T1000 (cell line): Measurements from ENCODE around the gene MEGF6.

ENCODE experiments used
- DNase-seq: peaks from one replicate; lab custom pipeline; 2025; ENCODE audit warnings: mixed read lengths; lab: John Stamatoyannopoulos, UW

Gene MEGF6

DNA sequence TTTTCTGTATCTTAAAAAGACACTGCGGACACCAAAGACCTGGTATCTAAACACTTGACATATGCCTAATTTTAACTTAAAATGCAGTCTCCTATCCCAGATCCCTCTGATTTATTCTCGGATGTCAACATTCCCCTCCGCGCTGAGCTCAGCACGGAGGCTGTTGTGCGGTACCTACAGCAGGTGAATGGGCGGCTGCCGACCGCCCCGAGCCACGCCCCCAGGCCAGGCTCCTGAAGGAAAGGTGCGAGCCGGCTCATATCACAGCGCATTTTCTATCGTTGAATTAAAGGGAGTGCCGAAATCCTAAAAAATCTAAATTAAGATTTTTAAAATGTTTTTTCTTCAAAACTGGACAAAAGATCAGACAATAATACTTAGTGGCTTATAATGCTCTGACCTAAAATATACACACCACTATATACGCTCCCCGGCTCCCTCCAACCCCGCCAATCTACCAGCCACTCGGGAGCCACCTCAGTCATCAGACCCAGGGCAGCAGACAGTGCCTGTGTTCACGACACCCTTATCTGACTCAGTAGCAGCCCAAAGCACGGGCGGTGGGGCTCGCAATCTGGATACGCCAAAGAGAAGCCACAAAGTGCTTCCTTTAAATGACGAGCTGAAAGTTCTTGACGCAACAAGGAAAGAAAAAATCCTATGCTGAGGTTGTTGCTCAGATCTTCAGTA is 34.5 kb upstream of the MEGF6 start:
- DNase-seq: no peak

DNA sequence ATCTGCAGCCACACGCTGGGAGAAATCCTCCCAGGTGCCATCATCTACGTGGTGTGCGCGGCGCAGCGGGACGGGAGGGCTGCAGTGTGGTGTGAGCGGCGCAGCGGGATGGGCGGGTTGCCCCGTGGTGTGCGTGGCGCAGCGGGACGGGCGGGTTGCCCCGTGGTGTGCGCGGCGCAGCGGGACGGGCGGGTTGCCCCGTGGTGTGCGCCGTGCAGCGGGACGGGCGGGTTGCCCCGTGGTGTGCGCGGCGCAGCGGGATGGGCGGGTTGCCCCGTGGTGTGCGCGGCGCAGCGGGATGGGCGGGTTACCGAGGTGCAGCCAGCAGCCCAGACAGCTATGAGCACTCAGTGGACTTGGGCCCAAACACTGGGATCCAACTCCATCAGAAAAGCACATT is 33.9 kb upstream of the MEGF6 start:
- DNase-seq: no peak

DNA sequence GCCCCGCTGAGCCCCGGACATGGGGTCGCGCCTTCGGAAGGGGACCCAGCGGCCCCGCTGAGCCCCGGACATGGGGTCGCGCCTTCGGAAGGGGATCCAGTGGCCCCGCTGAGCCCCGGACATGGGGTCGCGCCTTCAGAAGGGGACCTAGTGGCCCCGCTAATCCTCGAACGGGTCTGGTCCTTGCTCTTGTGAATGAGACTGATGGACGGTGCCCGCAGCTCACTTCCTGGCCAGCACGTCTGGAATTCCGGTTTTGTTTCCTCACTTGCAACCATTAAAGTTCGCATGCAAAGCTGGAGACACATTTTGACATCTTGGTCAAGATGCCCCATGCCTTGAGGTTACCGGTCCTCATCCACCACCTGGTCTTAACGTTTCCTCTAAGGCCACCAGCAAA is 33.0 kb upstream of the MEGF6 start:
- no peak for DNase-seq

DNA sequence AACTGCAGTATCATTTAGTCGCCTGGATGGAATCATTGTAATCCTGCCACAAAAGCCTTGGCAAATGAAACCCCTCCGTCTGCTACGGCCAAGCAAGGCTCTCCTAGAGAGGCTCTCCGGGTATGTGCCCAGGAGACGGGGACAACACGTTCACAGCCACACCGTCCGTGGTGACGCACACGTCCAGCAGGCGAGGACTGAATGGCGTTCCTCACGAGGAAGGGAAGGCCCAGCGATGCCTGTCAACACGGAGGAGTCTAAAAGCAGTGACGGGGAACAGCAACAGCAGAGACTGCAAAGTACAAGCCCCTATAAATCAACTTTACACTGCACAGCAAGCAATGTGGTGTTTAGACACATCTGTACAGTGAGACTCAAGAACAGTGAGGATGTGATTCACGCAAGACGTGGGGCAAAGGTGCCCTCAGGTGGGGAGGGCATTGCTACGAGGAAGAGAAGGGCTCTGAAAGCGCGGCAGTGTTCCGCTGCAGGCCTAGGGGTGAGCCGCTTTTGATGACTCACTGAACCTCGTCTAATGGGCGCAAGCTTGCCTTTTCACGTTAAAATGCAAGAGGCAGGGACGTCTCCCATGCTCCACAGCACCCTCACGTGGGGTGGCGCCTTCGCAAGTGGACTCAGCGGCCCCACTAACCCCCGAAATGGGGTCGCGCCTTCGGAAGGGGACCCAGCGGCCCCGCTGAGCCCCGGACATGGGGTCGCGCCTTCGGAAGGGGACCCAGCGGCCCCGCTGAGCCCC is 31.8 kb upstream of the MEGF6 start:
- DNase-seq: no peak

DNA sequence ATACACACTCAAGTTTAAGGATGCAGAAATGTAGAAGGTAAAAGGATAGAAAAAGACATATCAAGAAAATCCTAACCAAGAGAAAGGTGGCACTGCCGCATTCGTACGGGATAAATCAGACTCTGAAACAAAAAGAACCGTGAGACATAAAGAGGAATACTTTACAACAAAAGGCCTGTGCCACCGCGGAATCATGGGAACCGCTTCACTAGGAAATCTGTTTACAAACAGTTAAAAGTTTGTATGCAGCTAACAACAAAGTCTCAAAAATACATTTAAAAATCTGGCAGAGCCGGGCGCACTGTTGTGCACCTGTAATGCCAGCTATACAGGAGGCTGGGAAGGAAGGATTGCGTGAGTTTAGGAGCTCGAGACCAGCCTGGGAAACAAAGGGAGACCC is 30.5 kb upstream of the MEGF6 start:
- no peak for DNase-seq

DNA sequence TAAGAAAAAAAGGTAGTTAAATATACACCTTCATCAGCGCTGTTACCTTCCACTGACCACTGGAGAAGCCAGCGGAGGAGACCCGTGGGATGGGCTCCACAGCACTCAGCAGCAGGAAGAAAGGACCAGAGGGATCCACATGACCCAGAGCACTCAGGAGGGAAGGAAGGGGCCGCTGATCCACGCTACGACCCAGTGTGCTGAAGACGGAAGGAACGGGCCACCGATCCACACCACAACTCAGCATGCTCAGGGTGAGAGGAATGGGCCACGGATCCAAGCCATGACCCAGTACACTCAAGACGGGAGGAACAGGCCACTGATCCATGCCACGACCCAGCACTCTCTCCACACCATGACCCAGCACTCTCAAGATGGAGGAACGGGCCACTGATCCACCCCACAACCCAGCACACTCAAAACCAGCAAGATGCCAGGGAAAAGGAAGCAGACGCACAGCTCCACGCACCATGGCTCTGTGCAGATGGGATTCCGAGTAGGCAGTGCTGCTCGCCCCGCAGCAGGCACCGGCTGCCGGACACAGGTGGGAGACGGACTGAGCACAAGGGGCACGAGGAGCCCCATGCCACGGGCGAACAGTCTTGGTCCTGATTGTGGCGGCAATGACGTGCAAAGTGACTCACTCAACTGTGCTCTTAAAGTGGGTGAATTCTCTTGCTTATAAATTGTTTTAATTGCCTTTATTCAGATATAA is 29.9 kb upstream of the MEGF6 start:
- no peak for DNase-seq

DNA sequence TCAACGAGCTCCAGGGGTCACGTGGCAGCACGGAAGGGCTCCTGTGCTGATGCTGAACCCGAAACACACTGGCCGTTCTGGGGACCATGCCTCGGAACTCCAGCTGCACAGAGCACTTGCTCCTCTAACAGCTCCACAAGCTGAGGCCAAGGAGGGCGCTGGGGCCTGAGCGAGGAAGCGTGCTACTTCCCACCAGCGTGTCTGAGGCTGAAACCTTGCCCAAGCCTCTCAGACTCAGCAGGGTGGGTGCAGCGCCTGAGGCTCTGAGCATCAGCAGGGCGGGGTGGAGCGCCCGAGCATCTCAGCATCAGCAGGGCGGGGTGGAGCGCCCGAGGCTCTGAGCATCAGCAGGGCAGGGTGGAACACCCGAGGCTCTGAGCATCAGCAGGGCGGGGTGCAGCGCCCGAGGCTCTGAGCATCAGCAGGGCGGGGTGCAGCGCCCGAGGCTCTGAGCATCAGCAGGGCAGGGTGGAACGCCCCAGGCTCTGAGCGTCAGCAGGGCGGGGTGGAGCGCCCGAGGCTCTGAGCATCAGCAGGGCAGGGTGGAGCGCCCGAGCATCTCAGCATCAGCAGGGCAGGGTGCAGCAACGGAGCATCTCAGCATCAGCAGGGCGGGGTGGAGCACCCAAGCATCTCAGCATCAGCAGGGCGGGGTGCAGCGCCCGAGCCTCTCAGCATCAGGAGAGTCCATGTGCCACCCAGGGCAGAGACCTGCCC is 29.0 kb upstream of the MEGF6 start:
- DNase-seq: no peak

DNA sequence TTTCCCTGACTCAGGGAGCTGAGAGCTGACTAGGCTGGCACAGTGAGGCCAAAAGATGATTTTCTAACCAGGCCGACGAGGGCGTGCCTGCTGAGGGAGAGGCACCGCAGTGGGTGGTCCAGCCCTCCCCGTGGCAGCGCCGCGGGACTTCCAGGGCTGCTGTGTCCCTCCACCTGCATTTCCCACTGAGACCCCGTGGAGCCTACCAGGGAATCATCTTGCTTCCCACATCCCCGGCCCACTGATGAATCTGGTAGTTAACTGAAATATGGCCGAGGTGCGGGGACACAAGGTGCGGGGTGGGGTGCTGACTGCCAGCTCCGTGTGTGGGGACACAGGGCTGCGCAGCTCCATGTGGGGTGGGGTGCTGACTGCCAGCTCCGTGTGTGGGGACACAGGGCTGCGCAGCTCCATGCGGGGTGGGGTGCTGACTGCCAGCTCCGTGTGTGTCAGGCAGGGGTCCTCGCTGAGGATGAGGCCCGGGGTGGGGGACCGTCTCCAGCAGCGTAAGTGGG is 28.1 kb upstream of the MEGF6 start:
- no peak for DNase-seq

DNA sequence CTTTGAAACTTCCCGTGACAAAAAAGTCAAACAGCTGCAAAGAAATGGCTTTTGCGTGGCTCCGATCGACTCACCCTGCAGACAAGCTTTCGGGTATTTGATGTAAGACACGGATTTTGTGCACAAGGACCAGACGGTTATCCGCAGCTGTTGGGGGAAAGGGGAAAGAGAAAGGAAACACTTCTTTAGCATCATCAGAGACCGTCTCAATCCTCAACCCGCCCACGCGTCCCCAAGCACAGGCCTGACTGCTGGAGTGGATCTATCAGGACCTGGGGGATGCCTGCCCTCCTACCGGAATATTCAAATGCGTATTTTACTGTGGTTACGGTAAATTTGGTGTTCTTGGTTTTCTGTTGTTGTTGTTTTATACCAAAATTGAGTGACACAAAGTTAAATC is 27.4 kb upstream of the MEGF6 start:
- DNase-seq: no peak

DNA sequence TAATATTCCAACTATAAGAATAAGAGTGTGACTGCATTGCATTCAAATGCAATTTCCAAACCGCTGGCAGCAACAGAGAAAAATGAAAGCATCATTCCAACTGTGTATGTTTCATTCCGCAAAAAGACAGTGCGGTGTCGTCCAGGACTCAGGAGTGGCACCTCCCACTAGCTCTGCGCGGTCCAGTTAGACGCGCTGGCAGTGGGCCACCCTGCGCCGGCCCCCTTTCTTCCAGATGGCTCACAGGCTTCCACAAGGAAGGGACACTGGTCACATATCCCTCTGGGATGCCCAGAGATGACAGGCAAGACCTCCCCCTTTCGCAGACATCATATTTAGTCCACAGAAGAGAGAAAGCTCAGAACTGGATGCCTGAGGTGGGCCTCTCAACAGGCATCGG is 26.7 kb upstream of the MEGF6 start:
- no peak for DNase-seq

DNA sequence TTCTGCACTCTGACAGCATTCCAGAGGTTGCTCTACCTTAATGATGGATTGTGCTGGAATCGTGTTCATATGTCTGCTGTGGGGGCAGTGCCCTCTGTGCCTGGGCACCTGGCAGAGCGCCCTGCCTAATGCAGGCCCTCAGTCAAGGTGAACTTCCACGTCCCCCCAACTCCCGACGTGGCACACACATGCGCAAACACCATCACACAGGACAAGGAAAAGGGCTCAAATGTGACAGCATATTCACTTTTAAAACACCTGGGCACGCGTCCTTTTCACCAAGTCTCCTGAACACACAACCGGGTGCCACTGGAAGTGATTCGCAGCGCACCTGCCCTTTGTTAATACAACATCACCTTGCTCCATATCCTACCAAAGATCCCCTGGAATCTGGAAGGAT is 25.2 kb upstream of the MEGF6 start:
- no peak for DNase-seq

DNA sequence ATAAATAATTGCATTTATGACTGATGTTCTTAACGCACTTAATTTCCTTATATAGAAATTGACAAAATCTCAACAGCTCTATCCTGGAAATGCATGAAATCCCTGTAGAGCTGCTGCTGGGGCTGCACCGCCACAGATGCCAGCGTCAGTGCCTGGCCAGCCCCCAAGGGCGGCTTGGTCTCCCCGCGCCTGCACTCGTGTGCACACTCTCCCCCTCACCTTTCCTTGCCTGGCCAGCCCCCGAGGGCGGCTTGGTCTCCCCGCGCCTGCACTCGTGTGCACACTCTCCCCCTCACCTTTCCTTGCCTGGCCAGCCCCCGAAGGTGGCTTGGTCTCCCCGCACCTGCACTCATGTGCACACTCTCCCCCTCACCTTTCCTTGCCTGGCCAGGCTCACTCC is 24.8 kb upstream of the MEGF6 start:
- no peak for DNase-seq

DNA sequence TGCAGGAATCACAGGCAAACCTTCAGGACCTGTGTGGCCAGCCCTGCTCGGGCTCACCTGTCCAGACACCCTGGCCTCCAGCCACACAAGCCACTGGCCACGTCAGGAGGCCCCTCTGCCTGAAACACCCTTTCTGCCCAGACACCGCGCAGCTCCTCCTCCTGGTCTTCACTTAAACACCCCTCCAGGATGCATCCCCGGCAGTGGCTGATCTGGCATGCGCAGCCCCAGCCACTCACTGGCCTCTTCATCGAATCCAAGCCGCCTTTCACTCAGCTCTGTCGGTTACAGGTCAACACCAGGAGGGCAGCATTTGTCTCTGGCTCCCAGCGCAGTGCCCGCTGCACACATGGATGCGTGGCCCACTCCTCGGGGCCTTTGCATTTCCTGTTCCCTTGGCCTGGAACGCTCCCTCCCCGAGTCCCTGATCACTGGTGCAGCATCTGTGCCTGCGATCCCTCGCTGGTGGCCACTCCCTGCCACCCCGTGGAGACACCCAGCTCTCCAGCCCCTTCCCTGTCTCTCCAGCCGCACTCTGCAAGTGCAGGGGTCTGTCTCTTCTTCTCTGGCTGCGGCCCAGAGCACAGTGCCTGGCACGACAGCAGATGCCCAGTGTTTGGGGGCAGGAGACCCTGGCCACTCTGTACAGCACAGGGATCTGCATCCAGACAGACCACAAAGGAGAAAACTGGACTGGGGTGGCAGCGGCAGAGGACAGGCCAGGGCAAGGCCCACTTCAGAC is 22.9 kb upstream of the MEGF6 start:
- DNase-seq: no peak

DNA sequence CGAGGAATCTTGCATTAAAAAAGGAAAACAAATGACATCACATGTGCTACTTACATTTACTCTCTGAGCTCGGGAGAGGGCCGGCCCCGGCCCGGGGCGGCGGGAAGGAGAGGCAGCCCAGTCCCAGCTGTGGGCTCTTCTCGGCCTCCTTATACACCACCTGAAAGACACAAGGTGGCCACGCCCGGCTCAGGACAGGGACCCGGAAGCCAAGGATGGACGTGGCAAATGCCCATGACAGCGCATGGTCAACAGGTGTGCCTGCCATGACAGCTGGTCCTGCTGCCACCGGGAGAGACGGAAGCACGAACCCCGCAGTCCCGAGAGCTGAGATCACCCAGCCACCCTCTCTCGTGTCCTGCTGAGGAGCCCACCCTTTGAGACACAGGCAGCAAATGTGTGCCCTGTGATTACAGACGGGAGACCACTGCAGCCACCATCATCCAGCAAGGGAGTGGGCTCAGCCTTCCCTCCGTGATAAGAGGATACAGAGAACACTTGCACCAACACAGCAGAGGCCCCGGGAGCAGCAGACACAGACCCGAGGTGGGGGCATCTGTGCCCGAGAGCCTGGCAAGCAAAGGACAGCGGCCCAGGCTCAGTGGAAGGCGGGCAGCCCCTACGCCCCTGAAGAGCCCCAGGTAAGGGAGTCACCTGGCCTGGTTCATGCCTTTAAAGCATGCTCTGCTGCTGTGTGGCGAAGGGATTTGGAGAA is 22.2 kb upstream of the MEGF6 start:
- DNase-seq: no peak

DNA sequence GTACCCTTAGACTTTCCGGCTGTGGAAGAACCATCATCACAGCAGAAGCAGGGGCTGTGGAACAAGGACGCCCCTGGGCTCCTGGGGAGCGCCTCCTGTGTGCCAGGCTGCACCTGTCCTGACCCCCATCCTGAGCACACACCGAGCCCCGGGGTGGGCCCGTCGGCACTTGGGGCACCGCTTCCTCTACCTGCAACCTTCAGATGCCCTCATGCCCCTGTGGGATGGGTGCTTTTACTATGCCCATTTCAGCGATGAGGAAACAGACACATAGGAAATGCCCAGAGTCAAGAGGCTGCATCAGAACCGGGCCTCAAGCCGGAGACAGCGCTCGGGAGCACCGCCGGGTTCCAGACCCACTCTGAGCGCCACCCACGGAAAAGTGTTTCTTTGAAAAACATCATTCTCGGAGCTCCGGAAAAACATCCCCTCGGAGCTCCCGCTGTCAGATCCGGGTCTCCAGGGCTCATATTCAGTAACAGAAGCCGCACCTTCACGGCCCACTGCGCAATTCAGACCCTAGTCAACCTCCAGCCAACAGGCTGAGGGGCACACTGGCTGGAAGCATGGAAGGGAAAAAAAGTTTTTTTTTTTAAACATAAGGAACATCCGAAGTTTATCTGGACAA is 21.5 kb upstream of the MEGF6 start:
- no peak for DNase-seq

DNA sequence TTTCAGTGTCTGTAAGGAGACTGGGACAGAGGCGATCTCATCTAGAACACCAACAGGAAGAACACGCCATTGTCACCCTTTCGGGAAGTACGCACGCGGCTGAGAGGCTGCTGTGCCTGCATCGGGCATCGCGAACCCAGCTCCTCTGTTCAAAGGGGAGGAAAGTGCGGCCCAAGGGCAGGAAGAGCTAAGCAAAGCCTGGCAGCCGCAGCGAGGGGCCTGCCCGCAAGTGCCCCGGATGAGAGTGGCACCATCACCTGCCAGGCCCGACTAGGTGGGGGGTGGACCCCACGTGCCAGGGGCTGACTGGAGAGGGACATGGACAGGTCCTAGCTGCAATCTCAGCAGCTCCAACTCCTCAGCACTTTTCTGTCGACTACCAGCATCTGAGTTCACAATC is 21.0 kb upstream of the MEGF6 start:
- no peak for DNase-seq

DNA sequence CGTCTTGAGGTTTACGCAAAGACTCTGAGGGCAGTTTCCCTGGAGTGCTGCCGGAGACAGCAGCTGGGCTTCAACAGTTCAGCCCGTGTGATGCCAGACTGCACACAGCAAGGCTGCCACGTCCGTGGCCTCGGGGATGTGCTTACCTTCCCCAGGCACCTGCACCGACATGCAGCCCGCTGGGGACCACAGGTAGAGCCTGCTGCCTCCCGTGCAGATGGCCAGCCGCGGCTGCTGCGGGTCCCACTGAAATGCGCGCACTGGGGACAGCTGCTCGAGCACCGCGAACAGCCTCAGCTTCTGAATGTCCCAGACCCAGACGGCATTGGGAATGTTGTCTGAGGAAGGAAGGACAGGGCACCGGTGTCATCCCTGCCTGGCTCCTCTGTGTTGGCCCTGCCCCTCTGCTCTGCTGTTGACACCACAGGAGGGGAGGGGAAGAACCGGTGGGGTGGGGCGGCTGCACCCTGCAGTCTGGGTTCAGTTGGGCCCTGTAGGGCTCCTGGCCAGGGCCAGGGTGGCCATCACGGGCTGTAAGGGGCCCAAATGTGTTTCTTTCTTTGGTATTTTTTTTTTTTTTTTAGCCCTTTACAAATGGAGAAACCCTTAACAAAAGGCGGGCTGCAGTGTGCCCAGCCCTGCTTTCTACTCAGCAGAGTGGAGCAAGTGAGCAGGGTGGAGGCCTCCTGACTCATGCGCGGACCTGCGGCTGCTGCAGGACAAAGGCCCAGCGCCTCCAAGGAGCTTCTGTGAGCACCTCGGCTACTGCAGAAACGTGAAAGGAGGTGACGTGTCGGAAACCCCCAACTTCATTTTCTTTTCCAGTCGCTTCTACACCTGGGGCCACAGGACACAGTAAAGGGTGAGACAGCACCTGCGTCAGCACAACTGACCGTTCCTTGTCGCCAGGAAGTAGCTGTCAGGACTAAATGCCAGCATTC is 20.3 kb upstream of the MEGF6 start:
- no peak for DNase-seq

DNA sequence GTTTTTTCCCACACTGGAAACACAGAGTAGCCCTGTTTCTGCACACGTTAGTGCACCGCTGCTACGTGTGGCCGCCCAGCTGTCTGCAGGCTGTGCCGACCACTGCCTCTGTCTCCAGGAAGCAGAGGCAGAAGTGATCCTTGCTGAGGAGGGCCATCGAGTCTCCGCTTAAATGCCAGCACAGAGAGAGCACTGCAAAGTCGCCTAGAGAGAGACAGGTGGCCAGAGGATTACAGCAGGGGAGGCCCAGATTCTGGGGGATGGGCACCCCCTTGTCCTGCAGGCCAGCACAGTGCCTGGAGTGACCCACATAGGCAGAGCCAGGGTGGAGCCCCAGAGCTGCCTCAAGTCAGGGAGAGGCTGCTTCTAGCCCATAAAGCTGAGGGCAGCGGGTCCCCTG is 19.6 kb upstream of the MEGF6 start:
- no peak for DNase-seq

DNA sequence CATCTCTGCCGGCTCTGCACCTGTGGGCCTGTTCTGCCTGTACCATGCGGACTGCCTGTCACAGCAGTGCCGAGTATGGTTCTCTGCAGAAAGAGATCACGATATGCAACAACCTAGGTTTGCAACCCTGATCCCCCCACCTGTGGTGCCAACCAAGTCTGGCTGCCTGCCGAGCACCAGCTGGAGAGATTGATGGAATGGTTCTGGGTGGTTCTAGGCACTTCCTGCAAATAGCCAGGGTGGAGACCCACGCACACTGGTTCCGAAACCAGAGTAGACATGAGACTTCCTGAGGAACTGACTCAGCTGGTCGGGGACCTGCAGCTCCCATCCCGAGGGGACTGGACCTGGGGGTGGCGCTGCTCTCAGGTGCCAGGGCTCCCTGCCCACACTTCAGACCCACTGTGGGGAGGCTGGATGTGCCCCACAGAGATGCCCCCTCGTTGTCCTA is 18.9 kb upstream of the MEGF6 start:
- no peak for DNase-seq
